ENCODE measurements around the gene RPL38.

DNA sequence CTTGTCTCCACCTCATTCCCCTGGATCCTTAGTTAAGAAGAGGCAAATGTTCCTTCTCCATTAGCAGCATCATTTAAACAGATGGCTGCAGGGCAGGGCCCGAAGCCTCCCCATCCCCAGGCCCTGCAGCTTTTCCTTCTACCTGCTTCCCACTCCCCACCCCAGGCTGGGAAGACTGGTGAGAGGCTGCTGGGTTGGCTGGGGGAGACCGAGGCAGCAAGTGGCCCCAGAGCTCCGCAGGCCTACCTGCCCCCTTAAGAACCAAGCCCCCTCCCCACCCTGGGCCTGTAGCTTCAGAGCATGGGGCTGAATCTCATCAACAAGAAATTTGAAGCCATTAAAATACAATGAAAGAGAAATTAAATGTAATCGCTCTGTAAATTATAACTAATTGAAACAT is 22.1 kb upstream of the RPL38 start:
- TF ChIP-seq POLR2A (IDR thresholded peaks at IDR 0.05): no peak
- no peak for TF ChIP-seq CTCF (IDR thresholded peaks at IDR 0.05)

All from esophagus squamous epithelium (tissue), 4 donors.